ENCODE measurements around the gene PHACTR3.

Gene PHACTR3

GRCh38 chr20:59644371-59644939, 40.1 kb downstream of the PHACTR3 start:
- Histone ChIP-seq H4K20me1 (ENCODE audit: insufficient read depth, low read length) (no peaks in the 10 kb centered on the region), H3K4me2 (ENCODE audit: low read length) (no peak overlapping the region), H3K9me2 (ENCODE audit: low read depth, low read length) (no peaks in the 10 kb centered on the region), H3K27me3 (ENCODE audit: insufficient read depth, low read length) (0 out of 2 replicates have a peak, but pooled peaks cover 4% of the 10 kb centered on the region), H3K9ac (ENCODE audit: low read length) (no peak overlapping the region), H3K4me3 (ENCODE audit: low read depth, low read length, poor library complexity, severe bottlenecking) (no peak overlapping the region), H3K4me1 (ENCODE audit: insufficient read depth, low read length, severe bottlenecking) (no peaks in the 10 kb centered on the region), H3F3A (ENCODE audit: insufficient read depth, low read length) (no peaks in the 10 kb centered on the region), H2AFZ (ENCODE audit: low read length) (no peak overlapping the region), H3K79me2 (ENCODE audit: insufficient read depth, low read length) (no peaks in the 10 kb centered on the region), H3K36me3 (ENCODE audit: insufficient read depth, low read length) (no peaks in the 10 kb centered on the region), H3K27ac (ENCODE audit: low read depth, low read length, poor library complexity, severe bottlenecking) (no peak overlapping the region), H3K9me3 (ENCODE audit: low read length) (no peaks in the 10 kb centered on the region)
- no peak for TF ChIP-seq CTCF (IDR thresholded peaks at IDR 0.05; ENCODE audit: low read length)
- TF ChIP-seq EZH2 (IDR thresholded peaks at IDR 0.05; ENCODE audit: borderline replicate concordance, low read length): no peak

- Histone ChIP-seq H2AFZ (ENCODE audit: low read length) (no peak overlapping the region), H3K4me1 (ENCODE audit: insufficient read depth, low read length, severe bottlenecking) (no peaks in the 10 kb centered on the region), H3K79me2 (ENCODE audit: insufficient read depth, low read length) (no peaks in the 10 kb centered on the region), H3K9me2 (ENCODE audit: low read depth, low read length) (no peaks in the 10 kb centered on the region), H3K4me3 (ENCODE audit: low read depth, low read length, poor library complexity, severe bottlenecking) (no peak overlapping the region), H3K9ac (ENCODE audit: low read length) (no peak overlapping the region), H3K4me2 (ENCODE audit: low read length) (no peak overlapping the region), H4K20me1 (ENCODE audit: insufficient read depth, low read length) (no peaks in the 10 kb centered on the region), H3K27me3 (ENCODE audit: insufficient read depth, low read length) (0 out of 2 replicates have a peak, but pooled peaks cover 4% of the 10 kb centered on the region), H3F3A (ENCODE audit: insufficient read depth, low read length) (no peaks in the 10 kb centered on the region), H3K9me3 (ENCODE audit: low read length) (no peaks in the 10 kb centered on the region), H3K36me3 (ENCODE audit: insufficient read depth, low read length) (no peaks in the 10 kb centered on the region), H3K27ac (ENCODE audit: low read depth, low read length, poor library complexity, severe bottlenecking) (no peak overlapping the region)
- no peak for TF ChIP-seq EZH2 (IDR thresholded peaks at IDR 0.05; ENCODE audit: borderline replicate concordance, low read length)
These were observed 40.9 kb downstream of the PHACTR3 start for GRCh38 chr20:59645271-59645670.

GRCh38 chr20:59645761-59646171, 41.4 kb downstream of the PHACTR3 start:
- Histone ChIP-seq H2AFZ (ENCODE audit: low read length) (no peak overlapping the region), H3K36me3 (ENCODE audit: insufficient read depth, low read length) (no peaks in the 10 kb centered on the region), H3K79me2 (ENCODE audit: insufficient read depth, low read length) (no peaks in the 10 kb centered on the region), H3K4me2 (ENCODE audit: low read length) (no peak overlapping the region), H3K27ac (ENCODE audit: low read depth, low read length, poor library complexity, severe bottlenecking) (no peak overlapping the region), H3F3A (ENCODE audit: insufficient read depth, low read length) (no peaks in the 10 kb centered on the region), H3K4me1 (ENCODE audit: insufficient read depth, low read length, severe bottlenecking) (no peaks in the 10 kb centered on the region), H3K27me3 (ENCODE audit: insufficient read depth, low read length) (0 out of 2 replicates have a peak, but pooled peaks cover 4% of the 10 kb centered on the region), H3K9me2 (ENCODE audit: low read depth, low read length) (no peaks in the 10 kb centered on the region), H3K9me3 (ENCODE audit: low read length) (no peaks in the 10 kb centered on the region), H3K9ac (ENCODE audit: low read length) (no peak overlapping the region), H3K4me3 (ENCODE audit: low read depth, low read length, poor library complexity, severe bottlenecking) (no peak overlapping the region), H4K20me1 (ENCODE audit: insufficient read depth, low read length) (no peaks in the 10 kb centered on the region)
- TF ChIP-seq CTCF (IDR thresholded peaks at IDR 0.05; ENCODE audit: low read length): no peak
- TF ChIP-seq EZH2 (IDR thresholded peaks at IDR 0.05; ENCODE audit: borderline replicate concordance, low read length): no peak

- no peak overlapping the region for H3K27ac ChIP-seq (ENCODE audit: low read depth, low read length, poor library complexity, severe bottlenecking)
- TF ChIP-seq CTCF (IDR thresholded peaks at IDR 0.05; ENCODE audit: low read length) (no peak), EZH2 (IDR thresholded peaks at IDR 0.05; ENCODE audit: borderline replicate concordance, low read length) (no peak)
- no peaks in the 10 kb centered on the region for H4K20me1 ChIP-seq (ENCODE audit: insufficient read depth, low read length)
- no peak overlapping the region for H3K4me3 ChIP-seq (ENCODE audit: low read depth, low read length, poor library complexity, severe bottlenecking)
- no peaks in the 10 kb centered on the region for H3K4me1 ChIP-seq (ENCODE audit: insufficient read depth, low read length, severe bottlenecking)
- no peak overlapping the region for H2AFZ ChIP-seq (ENCODE audit: low read length)
- H3K9me3 ChIP-seq (ENCODE audit: low read length): no peaks in the 10 kb centered on the region
- H3K36me3 ChIP-seq (ENCODE audit: insufficient read depth, low read length): no peaks in the 10 kb centered on the region
- H3K27me3 ChIP-seq (ENCODE audit: insufficient read depth, low read length): 0 out of 2 replicates have a peak, but pooled peaks cover 4% of the 10 kb centered on the region
- no peaks in the 10 kb centered on the region for H3F3A ChIP-seq (ENCODE audit: insufficient read depth, low read length)
- no peak overlapping the region for H3K4me2 ChIP-seq (ENCODE audit: low read length)
- no peaks in the 10 kb centered on the region for H3K79me2 ChIP-seq (ENCODE audit: insufficient read depth, low read length)
- no peak overlapping the region for H3K9ac ChIP-seq (ENCODE audit: low read length)
- H3K9me2 ChIP-seq (ENCODE audit: low read depth, low read length): no peaks in the 10 kb centered on the region
These were observed 42.1 kb downstream of the PHACTR3 start for GRCh38 chr20:59646487-59646886.

All from OCI-LY1 (cell line).